ENCODE results near the gene BABAM1.

BABAM1 gene

DNA sequence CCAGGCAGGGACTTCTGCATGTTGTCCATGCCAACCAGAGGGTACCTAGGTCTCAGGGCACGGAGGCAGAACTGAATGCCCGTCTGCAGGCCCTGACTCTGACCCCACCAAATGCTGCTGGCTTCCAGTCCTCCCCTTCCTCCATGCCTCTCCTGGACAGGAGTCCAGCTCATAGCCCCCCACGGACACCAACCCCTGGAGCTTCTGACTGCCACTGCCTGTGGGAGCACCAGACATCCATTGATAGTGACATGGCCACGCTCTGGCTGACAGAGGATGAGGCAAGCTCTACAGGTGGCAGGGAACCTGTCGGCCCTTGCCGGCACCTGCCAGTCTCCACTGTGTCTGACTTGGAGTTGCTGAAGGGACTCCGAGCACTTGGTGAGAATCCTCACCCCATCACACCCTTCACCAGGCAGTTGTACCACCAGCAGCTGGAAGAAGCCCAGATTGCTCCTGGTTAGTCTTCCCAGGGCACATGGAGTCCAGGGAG, 16.3 kb downstream of the BABAM1 start:
- Histone ChIP-seq H3K23ac (ENCODE audit: low read length) (no peak overlapping the region), H3K4me2 (ENCODE audit: low read length) (no peak overlapping the region), H2BK15ac (replicated peaks; ENCODE audit: low read depth) (no peak overlapping the region), H4K5ac (ENCODE audit: low read length) (no peak overlapping the region), H3K56ac (ENCODE audit: low read length) (no peak overlapping the region), H3K4me1 (ENCODE audit: control insufficient read depth, low read depth, low read length) (no peaks in the 10 kb centered on the region), H2AK5ac (ENCODE audit: low read length) (no peak overlapping the region), H3K79me2 (ENCODE audit: control insufficient read depth, insufficient read depth, low read length) (no peaks in the 10 kb centered on the region), H3K9ac (ENCODE audit: low read length) (no peak overlapping the region), H2BK5ac (ENCODE audit: low read length) (no peak overlapping the region), H4K8ac (ENCODE audit: low read depth, low read length) (no peak overlapping the region), H3K27ac (ENCODE audit: low read depth, low read length) (no peak overlapping the region), H3K79me1 (ENCODE audit: low read length) (no peaks in the 10 kb centered on the region), H3K27me3 (ENCODE audit: insufficient read depth, low read length, poor library complexity) (no peaks in the 10 kb centered on the region), H3K4me3 (ENCODE audit: low read length) (no peak overlapping the region), H3K18ac (ENCODE audit: low read length) (no peak overlapping the region), H3K36me3 (ENCODE audit: control insufficient read depth, insufficient read depth, low read length) (peaks cover 3% of the 10 kb centered on the region), H3K4ac (ENCODE audit: low read depth, low read length) (no peak overlapping the region), H2BK120ac (ENCODE audit: low read depth, low read length) (no peak overlapping the region)
- no peak for DNase-seq
- no CpG with 5 or more reads among the region's 7 CpGs for WGBS (ENCODE audit: extremely low coverage, insufficient coverage, low lambda C conversion rate)

DNA sequence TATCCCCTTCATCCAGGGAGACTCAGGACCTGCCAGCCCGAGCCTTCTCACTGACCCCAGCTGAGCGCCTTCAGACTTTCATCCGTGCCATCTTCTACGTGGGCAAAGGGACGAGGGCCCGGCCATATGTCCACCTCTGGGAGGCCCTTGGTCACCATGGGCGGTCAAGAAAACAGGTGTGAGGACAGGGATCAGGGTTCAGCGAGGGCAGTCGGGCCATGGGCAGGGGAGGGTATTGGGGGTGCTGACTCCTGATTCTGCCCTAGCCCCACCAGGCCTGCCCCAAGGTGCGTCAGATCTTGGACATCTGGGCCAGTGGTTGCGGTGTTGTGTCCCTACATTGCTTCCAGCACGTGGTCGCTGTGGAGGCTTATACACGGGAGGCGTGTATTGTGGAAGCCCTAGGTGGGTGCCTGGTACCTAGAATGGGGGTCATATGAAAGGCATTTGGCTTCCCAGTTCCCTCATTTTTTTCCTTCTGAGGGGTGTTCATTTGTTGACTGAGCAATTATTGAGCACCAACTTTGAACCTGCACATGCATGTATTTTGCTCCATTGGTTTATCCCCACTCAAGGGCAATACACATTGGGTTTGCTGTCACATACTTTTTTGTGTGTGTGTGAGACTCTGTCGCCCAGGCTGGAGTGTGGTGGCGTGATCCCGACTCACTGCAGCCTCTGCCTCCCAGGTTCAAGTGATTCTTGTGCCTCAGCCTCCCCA, 18.3 kb downstream of the BABAM1 start:
- no peak overlapping the region for H2BK5ac ChIP-seq (ENCODE audit: low read length)

DNA sequence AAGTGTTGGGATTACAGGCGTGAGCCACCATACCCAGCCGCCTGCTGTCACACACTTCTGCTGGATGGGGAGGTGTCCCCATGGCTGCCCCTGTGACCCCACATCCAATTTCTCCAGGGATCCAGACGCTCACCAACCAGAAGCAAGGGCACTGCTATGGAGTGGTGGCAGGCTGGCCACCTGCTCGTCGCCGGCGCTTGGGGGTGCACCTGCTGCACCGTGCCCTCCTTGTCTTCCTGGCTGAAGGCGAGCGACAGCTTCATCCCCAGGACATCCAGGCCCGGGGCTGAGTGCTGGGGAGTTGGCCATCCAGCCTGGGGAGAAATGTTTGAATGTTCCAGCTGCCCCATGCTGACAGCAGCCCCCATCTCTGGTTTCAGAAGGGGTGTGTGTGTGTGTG, 19.0 kb downstream of the BABAM1 start:
- H4K5ac ChIP-seq (ENCODE audit: low read length), result no peak overlapping the region
- H2BK120ac ChIP-seq (ENCODE audit: low read depth, low read length), result no peak overlapping the region
- H3K18ac ChIP-seq (ENCODE audit: low read length), result no peak overlapping the region
- H3K4me2 ChIP-seq (ENCODE audit: low read length), result no peak overlapping the region
- no peak overlapping the region for H2BK15ac ChIP-seq (replicated peaks; ENCODE audit: low read depth)
- no peaks in the 10 kb centered on the region for H3K27me3 ChIP-seq (ENCODE audit: insufficient read depth, low read length, poor library complexity)
- no peaks in the 10 kb centered on the region for H3K36me3 ChIP-seq (ENCODE audit: control insufficient read depth, insufficient read depth, low read length)
- no peak overlapping the region for H3K27ac ChIP-seq (ENCODE audit: low read depth, low read length)
- H2BK5ac ChIP-seq (ENCODE audit: low read length), result no peak overlapping the region
- no CpG with 5 or more reads among the region's 11 CpGs for WGBS (ENCODE audit: extremely low coverage, insufficient coverage, low lambda C conversion rate)
- H3K79me2 ChIP-seq (ENCODE audit: control insufficient read depth, insufficient read depth, low read length), result no peaks in the 10 kb centered on the region
- no peak overlapping the region for H2AK5ac ChIP-seq (ENCODE audit: low read length)
- H3K23ac ChIP-seq (ENCODE audit: low read length), result no peak overlapping the region
- H3K4me1 ChIP-seq (ENCODE audit: control insufficient read depth, low read depth, low read length), result no peaks in the 10 kb centered on the region
- no peak for DNase-seq
- no peaks in the 10 kb centered on the region for H3K79me1 ChIP-seq (ENCODE audit: low read length)
- H3K4me3 ChIP-seq (ENCODE audit: low read length), result no peak overlapping the region
- H3K56ac ChIP-seq (ENCODE audit: low read length), result no peak overlapping the region
- no peak overlapping the region for H3K9ac ChIP-seq (ENCODE audit: low read length)
- H4K8ac ChIP-seq (ENCODE audit: low read depth, low read length), result no peak overlapping the region
- H3K4ac ChIP-seq (ENCODE audit: low read depth, low read length), result no peak overlapping the region

More for the DNA sequence above, 18.3 kb downstream of the BABAM1 start:
- Histone ChIP-seq H3K4me2 (ENCODE audit: low read length) (no peak overlapping the region), H4K8ac (ENCODE audit: low read depth, low read length) (no peak overlapping the region), H3K4ac (ENCODE audit: low read depth, low read length) (no peak overlapping the region), H3K79me2 (ENCODE audit: control insufficient read depth, insufficient read depth, low read length) (no peaks in the 10 kb centered on the region), H3K9ac (ENCODE audit: low read length) (no peak overlapping the region), H3K27ac (ENCODE audit: low read depth, low read length) (no peak overlapping the region), H4K5ac (ENCODE audit: low read length) (no peak overlapping the region), H3K4me1 (ENCODE audit: control insufficient read depth, low read depth, low read length) (no peaks in the 10 kb centered on the region), H3K27me3 (ENCODE audit: insufficient read depth, low read length, poor library complexity) (no peaks in the 10 kb centered on the region), H3K36me3 (ENCODE audit: control insufficient read depth, insufficient read depth, low read length) (no peaks in the 10 kb centered on the region), H2BK15ac (replicated peaks; ENCODE audit: low read depth) (no peak overlapping the region), H2BK120ac (ENCODE audit: low read depth, low read length) (no peak overlapping the region), H2AK5ac (ENCODE audit: low read length) (no peak overlapping the region), H3K18ac (ENCODE audit: low read length) (no peak overlapping the region), H3K79me1 (ENCODE audit: low read length) (no peaks in the 10 kb centered on the region), H3K4me3 (ENCODE audit: low read length) (no peak overlapping the region), H3K23ac (ENCODE audit: low read length) (no peak overlapping the region), H3K56ac (ENCODE audit: low read length) (no peak overlapping the region)
- no CpG with 5 or more reads among the region's 18 CpGs for WGBS (ENCODE audit: extremely low coverage, insufficient coverage, low lambda C conversion rate)
- DNase-seq, result no peak

DNA sequence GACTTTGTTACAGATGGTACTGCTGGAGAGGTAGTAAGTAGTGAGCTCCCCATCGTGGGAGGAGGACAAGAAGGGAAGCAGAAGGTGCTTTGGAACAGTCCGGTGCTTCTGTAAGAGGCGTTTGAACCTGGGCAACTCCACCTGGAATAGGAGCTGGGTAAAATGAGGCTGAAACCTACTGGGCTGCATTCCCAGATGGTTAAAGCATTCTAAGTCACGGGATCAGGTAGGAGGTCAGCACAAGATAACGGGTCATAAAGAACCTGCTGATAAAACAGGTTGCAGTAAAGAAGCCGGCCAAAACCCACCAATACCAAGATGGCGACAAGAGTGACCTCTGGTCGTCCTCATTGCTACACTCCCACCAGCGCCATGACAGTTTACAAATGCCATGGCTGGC, 19.5 kb downstream of the BABAM1 start:
- Histone ChIP-seq H3K79me2 (ENCODE audit: control insufficient read depth, insufficient read depth, low read length) (no peaks in the 10 kb centered on the region), H3K9ac (ENCODE audit: low read length) (no peak overlapping the region), H2BK5ac (ENCODE audit: low read length) (no peak overlapping the region), H3K36me3 (ENCODE audit: control insufficient read depth, insufficient read depth, low read length) (no peaks in the 10 kb centered on the region), H3K4me2 (ENCODE audit: low read length) (no peak overlapping the region), H3K27ac (ENCODE audit: low read depth, low read length) (no peak overlapping the region), H3K79me1 (ENCODE audit: low read length) (no peaks in the 10 kb centered on the region), H3K56ac (ENCODE audit: low read length) (no peak overlapping the region), H3K4me3 (ENCODE audit: low read length) (no peak overlapping the region), H2AK5ac (ENCODE audit: low read length) (no peak overlapping the region), H3K23ac (ENCODE audit: low read length) (no peak overlapping the region), H3K27me3 (ENCODE audit: insufficient read depth, low read length, poor library complexity) (no peaks in the 10 kb centered on the region), H3K18ac (ENCODE audit: low read length) (no peak overlapping the region), H3K4me1 (ENCODE audit: control insufficient read depth, low read depth, low read length) (no peaks in the 10 kb centered on the region), H4K8ac (ENCODE audit: low read depth, low read length) (no peak overlapping the region), H2BK15ac (replicated peaks; ENCODE audit: low read depth) (no peak overlapping the region), H2BK120ac (ENCODE audit: low read depth, low read length) (no peak overlapping the region), H4K5ac (ENCODE audit: low read length) (no peak overlapping the region), H3K4ac (ENCODE audit: low read depth, low read length) (no peak overlapping the region)
- no CpG with 5 or more reads among the region's 9 CpGs for WGBS (ENCODE audit: extremely low coverage, insufficient coverage, low lambda C conversion rate)
- no peak for DNase-seq

GRCh38 chr19:17289489-17289888, 22.2 kb downstream of the BABAM1 start:
- Histone ChIP-seq H2BK15ac (replicated peaks; ENCODE audit: low read depth) (no peak overlapping the region), H3K4me2 (ENCODE audit: low read length) (no peak overlapping the region), H2BK5ac (ENCODE audit: low read length) (no peak overlapping the region), H2BK120ac (ENCODE audit: low read depth, low read length) (no peak overlapping the region), H3K4ac (ENCODE audit: low read depth, low read length) (no peak overlapping the region), H3K4me1 (ENCODE audit: control insufficient read depth, low read depth, low read length) (no peaks in the 10 kb centered on the region), H3K27ac (ENCODE audit: low read depth, low read length) (no peak overlapping the region), H2AK5ac (ENCODE audit: low read length) (no peak overlapping the region), H3K4me3 (ENCODE audit: low read length) (no peak overlapping the region), H3K56ac (ENCODE audit: low read length) (peak overlapping the region; percentile 64), H4K5ac (ENCODE audit: low read length) (no peak overlapping the region), H3K18ac (ENCODE audit: low read length) (no peak overlapping the region), H4K8ac (ENCODE audit: low read depth, low read length) (no peak overlapping the region), H3K79me1 (ENCODE audit: low read length) (no peaks in the 10 kb centered on the region), H3K23ac (ENCODE audit: low read length) (no peak overlapping the region), H3K9ac (ENCODE audit: low read length) (no peak overlapping the region), H3K36me3 (ENCODE audit: control insufficient read depth, insufficient read depth, low read length) (no peaks in the 10 kb centered on the region), H3K79me2 (ENCODE audit: control insufficient read depth, insufficient read depth, low read length) (no peaks in the 10 kb centered on the region), H3K27me3 (ENCODE audit: insufficient read depth, low read length, poor library complexity) (no peaks in the 10 kb centered on the region)
- no CpG with 5 or more reads among the region's 22 CpGs for WGBS (ENCODE audit: extremely low coverage, insufficient coverage, low lambda C conversion rate)
- peak; percentile 97 for DNase-seq
